Smooth muscle cell (in vitro differentiated cells): ENCODE data around the gene DDC. TPM values are rescaled to one million over a fixed set of nuclear protein-coding genes. Genes with fewer than 3 reads are reported as not detected.
"Not testable (repeated sequence)": the region's sequence is repeated elsewhere in the genome, so short reads cannot be mapped to it uniquely, and the experiment has no call there.

Experiments used
- DNase-seq: peaks from one replicate; lab custom pipeline; 2025; ENCODE audit not compliant: unreplicated experiment; lab: John Stamatoyannopoulos, UW
- H2AFZ ChIP-seq: fragments of 200-600 bp; sonication (generic); 2 replicates; pipeline ENCODE4 v1.6.0; 2016; ENCODE audit warnings: antibody characterized with exemption, low read depth, mild to moderate bottlenecking
- H3F3A ChIP-seq: fragments of 200-600 bp; sonication (generic); 2 replicates; pipeline ENCODE4 v1.6.0; 2017; ENCODE audit warnings: antibody characterized with exemption, low read depth
- H3K27ac ChIP-seq: fragments of 200-600 bp; sonication (generic); 2 replicates; pipeline ENCODE4 v1.5.1; 2016; ENCODE audit warnings: low read depth, mild to moderate bottlenecking
- H3K27me3 ChIP-seq: fragments of 200-600 bp; sonication (generic); 2 replicates; pipeline ENCODE4 v1.6.1; 2016; ENCODE audit warnings: low read depth, mild to moderate bottlenecking
- H3K36me3 ChIP-seq: fragments of 200-600 bp; sonication (generic); 2 replicates; pipeline ENCODE4 v1.5.1; 2016; ENCODE audit warnings: low read depth
- H3K4me1 ChIP-seq: fragments of 200-600 bp; sonication (generic); 2 replicates; pipeline ENCODE4 v1.5.1; 2016; ENCODE audit warnings: low read depth
- H3K4me2 ChIP-seq: fragments of 200-600 bp; sonication (generic); 2 replicates; pipeline ENCODE4 v1.6.0; 2016; ENCODE audit warnings: mild to moderate bottlenecking
- H3K4me3 ChIP-seq: fragments of 200-600 bp; sonication (generic); 2 replicates; pipeline ENCODE4 v1.5.1; 2016; ENCODE audit warnings: mild to moderate bottlenecking
- H3K79me2 ChIP-seq: fragments of 200-600 bp; sonication (generic); 2 replicates; pipeline ENCODE4 v1.6.0; 2016; ENCODE audit warnings: low read depth, mild to moderate bottlenecking
- H3K9ac ChIP-seq: fragments of 200-600 bp; sonication (generic); 2 replicates; pipeline ENCODE4 v1.6.0; 2016; ENCODE audit warnings: low read depth
- H3K9me3 ChIP-seq: fragments of 200-600 bp; sonication (generic); replicated peaks from 2 replicates; pipeline ENCODE4 v1.5.1; 2016; ENCODE audit warnings: low read depth
- H4K20me1 ChIP-seq: fragments of 200-600 bp; sonication (generic); 2 replicates; pipeline ENCODE4 v1.6.0; 2016; ENCODE audit warnings: low read depth
- CTCF ChIP-seq: fragments of 200-600 bp; sonication (generic); IDR thresholded peaks from 2 replicates; pipeline ENCODE4 v1.5.1; 2017; ENCODE audit warnings: borderline replicate concordance, mild to moderate bottlenecking, antibody characterized with exemption; ENCODE audit not compliant: insufficient read depth, poor library complexity, severe bottlenecking
- WGBS: methylation state at CpG from one replicate; pipeline ENCODE4 v1.1.7; 2016; ENCODE audit warnings: low lambda C conversion rate; 5-methylcytosine and 5-hydroxymethylcytosine counted together
- polyA plus RNA-seq: library from polyadenylated mRNA; unstranded; fragments of >200 nt; fragmentation: Nextera tagmentation; extraction: Ambion mirVana; gene quantifications from 2 replicates; pipeline ENCODE4 v1.2.1, GENCODE V29; 2016
- total RNA-seq: library from RNA; depleted of rRNA; stranded (reverse); fragments of >200 nt; gene quantifications from 2 replicates; pipeline ENCODE4 v1.2.3, GENCODE V29; 2014

Gene DDC
- total and polyA plus RNA-seq, 2 experiments from 2014 or later = not detected

- DNase-seq = no peak
- H2AFZ ChIP-seq = no peak overlapping the region
- 94% methylated on average over 15 of the region's 15 CpGs for WGBS
- H3K27ac ChIP-seq = no peak overlapping the region
- no peak overlapping the region for H3K4me2 ChIP-seq
- H3K4me1 ChIP-seq = no peaks in the 10 kb centered on the region
- TF ChIP-seq CTCF = no peak
- H3F3A ChIP-seq = no peaks in the 10 kb centered on the region
- no peaks in the 10 kb centered on the region for H3K79me2 ChIP-seq
- H3K9ac ChIP-seq = no peak overlapping the region
- no peaks in the 10 kb centered on the region for H4K20me1 ChIP-seq
- H3K4me3 ChIP-seq = no peak overlapping the region
- H3K9me3 ChIP-seq = no peaks in the 10 kb centered on the region
- H3K36me3 ChIP-seq = no peaks in the 10 kb centered on the region
- no peaks in the 10 kb centered on the region for H3K27me3 ChIP-seq
Observed at GRCh38 chr7:50539725-50540124, 25.5 kb downstream of the DDC start.

GRCh38 chr7:50538478-50538877 is 26.7 kb downstream of the DDC start:
- Histone ChIP-seq H3K9ac (no peak overlapping the region), H3K4me1 (no peaks in the 10 kb centered on the region), H3K4me2 (no peak overlapping the region), H3K27ac (no peak overlapping the region), H3K79me2 (no peaks in the 10 kb centered on the region), H3K27me3 (no peaks in the 10 kb centered on the region), H2AFZ (no peak overlapping the region), H4K20me1 (no peaks in the 10 kb centered on the region), H3K9me3 (no peaks in the 10 kb centered on the region), H3F3A (peaks cover 3% of the 10 kb centered on the region), H3K4me3 (no peak overlapping the region), H3K36me3 (no peaks in the 10 kb centered on the region)
- TF ChIP-seq CTCF = no peak
- 94% methylated on average over 4 of the region's 4 CpGs for WGBS
- DNase-seq = no peak

GRCh38 chr7:50537417-50537816 is 27.8 kb downstream of the DDC start:
- Histone ChIP-seq H3K4me1 (no peaks in the 10 kb centered on the region), H3K4me2 (no peak overlapping the region), H3F3A (peaks cover 3% of the 10 kb centered on the region), H3K27ac (no peak overlapping the region), H3K27me3 (no peaks in the 10 kb centered on the region), H4K20me1 (no peaks in the 10 kb centered on the region), H3K4me3 (no peak overlapping the region), H3K9ac (no peak overlapping the region), H3K9me3 (no peaks in the 10 kb centered on the region), H3K36me3 (no peaks in the 10 kb centered on the region), H2AFZ (no peak overlapping the region), H3K79me2 (no peaks in the 10 kb centered on the region)
- DNase-seq = no peak
- no peak for TF ChIP-seq CTCF
- 88% methylated on average over 8 of the region's 8 CpGs for WGBS

- Histone ChIP-seq H3K27ac (peak overlapping the region; percentile 95), H3K9ac (peak overlapping the region; percentile 81)
- H3K9me3 ChIP-seq, H3K4me2 ChIP-seq, H3F3A ChIP-seq, H2AFZ ChIP-seq, H3K27me3 ChIP-seq, H3K36me3 ChIP-seq, DNase-seq, H3K4me1 ChIP-seq, H3K4me3 ChIP-seq, H3K79me2 ChIP-seq, H4K20me1 ChIP-seq: not testable (repeated sequence)
- WGBS = 61% methylated on average over 7 of the region's 7 CpGs
Observed at GRCh38 chr7:50535291-50535711, 29.9 kb downstream of the DDC start.
